Karpas-422 (cell line): ENCODE measurements around the gene PPA2. TPM values are rescaled to one million over a fixed set of nuclear protein-coding genes. Genes with fewer than 3 reads are reported as not detected.

Experiments
- DNase-seq: peaks from one replicate; pipeline ENCODE4 v3.0.0-alpha.2; 2015
- H2AFZ ChIP-seq: fragments of 200-600 bp; sonication (generic); 2 replicates; pipeline ENCODE4 v1.6.1; 2014; ENCODE audit warnings: antibody characterized with exemption, low read length, mixed read lengths
- H3K27ac ChIP-seq: fragments of 200-600 bp; sonication (generic); 2 replicates; pipeline ENCODE4 v1.5.1; 2014; ENCODE audit warnings: mild to moderate bottlenecking, low read length, moderate library complexity
- H3K27me3 ChIP-seq: fragments of 200-600 bp; sonication (generic); 2 replicates; pipeline ENCODE4 v1.6.1; 2014; ENCODE audit warnings: low read length, mixed read lengths
- H3K36me3 ChIP-seq: fragments of 200-600 bp; sonication (generic); 2 replicates; pipeline ENCODE4 v1.6.1; 2014; ENCODE audit warnings: low read length, mixed read lengths; ENCODE audit not compliant: insufficient read depth
- H3K4me1 ChIP-seq: fragments of 200-600 bp; sonication (generic); 2 replicates; pipeline ENCODE4 v1.6.1; 2014; ENCODE audit warnings: mild to moderate bottlenecking, low read length, mixed read lengths
- H3K4me2 ChIP-seq: fragments of 200-600 bp; sonication (generic); 2 replicates; pipeline ENCODE4 v1.6.1; 2014; ENCODE audit warnings: low read length, low read depth, mild to moderate bottlenecking; ENCODE audit not compliant: poor library complexity, severe bottlenecking
- H3K4me3 ChIP-seq: fragments of 200-600 bp; sonication (generic); 2 replicates; pipeline ENCODE4 v1.5.1; 2014; ENCODE audit warnings: mild to moderate bottlenecking, antibody characterized with exemption, low read length, mixed read lengths
- H3K79me2 ChIP-seq: fragments of 200-600 bp; sonication (generic); 2 replicates; pipeline ENCODE4 v1.6.1; 2014; ENCODE audit warnings: mild to moderate bottlenecking, low read length, mixed read lengths
- H3K9ac ChIP-seq: fragments of 200-600 bp; sonication (generic); 2 replicates; pipeline ENCODE4 v1.6.0; 2014; ENCODE audit warnings: low read length
- H3K9me2 ChIP-seq: fragments of 200-600 bp; sonication (generic), shearing (Covaris generic); replicated peaks from 2 replicates; pipeline ENCODE4 v1.6.0; 2014; ENCODE audit warnings: mild to moderate bottlenecking, low read length, moderate library complexity; ENCODE audit not compliant: insufficient read depth
- H3K9me3 ChIP-seq: fragments of 300-700, 200-600 bp; sonication (generic); 2 replicates; pipeline ENCODE4 v1.6.1; 2014; ENCODE audit warnings: low read length, mixed read lengths
- H4K20me1 ChIP-seq: fragments of 200-600 bp; sonication (generic); 2 replicates; pipeline ENCODE4 v1.6.1; 2014; ENCODE audit warnings: mild to moderate bottlenecking, antibody characterized with exemption, low read length, low read depth; ENCODE audit not compliant: insufficient read depth
- total RNA-seq: library from RNA; depleted of rRNA; stranded (reverse); fragments of >200 nt; shearing (Covaris generic); gene quantifications from 2 replicates; pipeline ENCODE4 v1.2.3, GENCODE V29; 2014; ENCODE audit warnings: low replicate concordance

PPA2 gene
- total RNA-seq, 1 experiment from 2014 or later: 176 TPM

DNA sequence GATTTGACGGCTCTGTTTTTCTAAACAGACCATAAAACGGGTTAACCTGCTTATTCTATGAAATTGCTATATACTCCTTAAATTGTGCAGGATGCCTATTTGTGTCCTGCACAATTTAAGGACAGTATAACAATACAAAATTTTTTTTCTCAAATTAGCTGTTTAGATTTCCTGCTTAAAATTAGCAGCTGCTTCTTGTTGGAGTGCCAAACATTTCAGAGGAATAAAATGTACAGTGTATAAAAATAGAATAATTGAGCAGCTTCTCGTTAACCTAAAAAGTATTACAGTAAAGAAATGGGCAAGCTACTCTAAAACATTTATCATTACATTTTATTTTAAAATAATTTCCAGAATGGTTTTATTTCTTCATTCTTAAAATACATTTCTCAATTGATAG, 100.5 kb downstream of the PPA2 start:
- no peak overlapping the region for H3K4me2 ChIP-seq
- no peak overlapping the region for H3K9ac ChIP-seq
- H3K79me2 ChIP-seq: no peaks in the 10 kb centered on the region
- DNase-seq: no peak
- H4K20me1 ChIP-seq: no peaks in the 10 kb centered on the region
- no peak overlapping the region for H2AFZ ChIP-seq
- no peaks in the 10 kb centered on the region for H3K4me1 ChIP-seq
- H3K4me3 ChIP-seq: no peak overlapping the region
- H3K9me2 ChIP-seq: no peaks in the 10 kb centered on the region
- no peaks in the 10 kb centered on the region for H3K9me3 ChIP-seq
- no peak overlapping the region for H3K27ac ChIP-seq
- peaks cover 29% of the 10 kb centered on the region for H3K36me3 ChIP-seq
- H3K27me3 ChIP-seq: no peaks in the 10 kb centered on the region

GRCh38 chr4:105369988-105370387, 103.9 kb downstream of the PPA2 start:
- DNase-seq: no peak
- Histone ChIP-seq H2AFZ (no peak overlapping the region), H3K36me3 (peaks cover 34% of the 10 kb centered on the region), H3K27ac (no peak overlapping the region), H3K27me3 (no peaks in the 10 kb centered on the region), H3K9ac (no peak overlapping the region), H3K79me2 (no peaks in the 10 kb centered on the region), H3K9me2 (no peaks in the 10 kb centered on the region), H3K4me3 (no peak overlapping the region), H3K4me1 (no peaks in the 10 kb centered on the region), H4K20me1 (no peaks in the 10 kb centered on the region), H3K4me2 (no peak overlapping the region), H3K9me3 (no peaks in the 10 kb centered on the region)

GRCh38 chr4:105361053-105361452, 112.8 kb downstream of the PPA2 start:
- H3K27me3 ChIP-seq: no peaks in the 10 kb centered on the region
- H2AFZ ChIP-seq: no peak overlapping the region
- no peak for DNase-seq
- no peaks in the 10 kb centered on the region for H3K4me1 ChIP-seq
- no peak overlapping the region for H3K4me3 ChIP-seq
- H3K79me2 ChIP-seq: no peaks in the 10 kb centered on the region
- no peaks in the 10 kb centered on the region for H3K9me3 ChIP-seq
- no peak overlapping the region for H3K4me2 ChIP-seq
- no peaks in the 10 kb centered on the region for H3K9me2 ChIP-seq
- 0 out of 2 replicates have a peak, but pooled peaks cover 2% of the 10 kb centered on the region for H3K36me3 ChIP-seq
- no peaks in the 10 kb centered on the region for H4K20me1 ChIP-seq
- H3K27ac ChIP-seq: no peak overlapping the region
- H3K9ac ChIP-seq: no peak overlapping the region

DNA sequence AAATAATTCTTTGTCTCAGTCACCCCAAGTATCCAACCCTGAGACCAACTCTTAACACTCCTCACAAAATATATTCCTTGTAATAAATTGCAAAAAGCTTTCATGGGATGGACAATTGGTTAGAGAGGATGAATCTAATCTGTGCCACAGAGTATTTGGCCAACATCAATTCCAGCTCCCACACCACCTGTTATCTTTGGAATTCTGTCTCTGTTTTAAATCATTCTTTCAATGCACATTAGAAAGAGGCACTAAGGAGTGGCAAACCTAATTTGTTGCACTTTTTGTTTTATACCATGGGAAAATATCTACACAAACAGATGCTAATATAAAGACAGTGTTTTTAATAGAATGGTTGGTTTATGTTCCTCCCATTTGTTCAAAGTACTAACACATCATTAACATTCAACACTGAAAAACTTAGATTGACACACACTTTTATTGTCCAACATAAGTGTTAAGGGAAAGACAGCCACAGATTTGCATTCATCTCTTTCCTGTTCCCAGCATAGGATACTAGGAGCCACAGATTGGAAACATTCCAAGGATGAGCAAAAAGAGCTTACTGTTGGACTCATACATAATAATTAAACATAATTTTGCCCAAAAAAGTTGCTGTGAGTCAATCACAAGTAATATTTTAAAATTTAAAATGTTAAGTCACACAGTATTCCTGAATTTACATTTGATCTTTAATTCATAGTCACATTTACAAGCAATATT, 116.4 kb downstream of the PPA2 start:
- Histone ChIP-seq H3K4me2 (no peak overlapping the region), H3K27me3 (no peaks in the 10 kb centered on the region), H3K9me2 (no peaks in the 10 kb centered on the region), H3K4me3 (no peak overlapping the region), H3K4me1 (no peaks in the 10 kb centered on the region), H3K27ac (no peak overlapping the region), H4K20me1 (no peaks in the 10 kb centered on the region), H3K9ac (no peak overlapping the region), H3K36me3 (0 out of 2 replicates have a peak, but pooled peaks cover 2% of the 10 kb centered on the region), H3K79me2 (no peaks in the 10 kb centered on the region), H3K9me3 (no peaks in the 10 kb centered on the region), H2AFZ (no peak overlapping the region)
- DNase-seq: no peak

DNA sequence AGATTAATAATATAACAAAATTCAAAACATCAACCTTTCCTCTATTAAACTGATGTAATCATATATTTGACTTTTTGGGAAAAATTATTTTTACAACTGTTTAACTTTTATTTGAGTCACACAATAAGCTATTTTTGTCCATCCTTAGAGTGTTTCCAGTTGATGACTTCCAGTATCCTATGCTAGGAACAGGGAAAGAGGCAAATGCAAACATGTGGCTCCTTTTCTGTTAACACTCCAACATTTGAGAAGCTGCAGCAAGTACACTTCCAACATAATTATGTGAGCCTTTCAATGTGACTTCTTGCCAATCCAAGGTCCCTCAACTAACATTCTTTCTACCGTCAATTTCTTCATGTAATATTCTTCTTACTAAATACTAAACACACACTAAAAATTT, 117.7 kb downstream of the PPA2 start:
- Histone ChIP-seq H3K79me2 (no peaks in the 10 kb centered on the region), H4K20me1 (no peaks in the 10 kb centered on the region), H3K27ac (no peak overlapping the region), H3K36me3 (0 out of 2 replicates have a peak, but pooled peaks cover 2% of the 10 kb centered on the region), H3K4me1 (no peaks in the 10 kb centered on the region), H2AFZ (no peak overlapping the region), H3K9me2 (no peaks in the 10 kb centered on the region), H3K4me2 (no peak overlapping the region), H3K4me3 (no peak overlapping the region), H3K9me3 (no peaks in the 10 kb centered on the region), H3K27me3 (no peaks in the 10 kb centered on the region), H3K9ac (no peak overlapping the region)
- DNase-seq: no peak

DNA sequence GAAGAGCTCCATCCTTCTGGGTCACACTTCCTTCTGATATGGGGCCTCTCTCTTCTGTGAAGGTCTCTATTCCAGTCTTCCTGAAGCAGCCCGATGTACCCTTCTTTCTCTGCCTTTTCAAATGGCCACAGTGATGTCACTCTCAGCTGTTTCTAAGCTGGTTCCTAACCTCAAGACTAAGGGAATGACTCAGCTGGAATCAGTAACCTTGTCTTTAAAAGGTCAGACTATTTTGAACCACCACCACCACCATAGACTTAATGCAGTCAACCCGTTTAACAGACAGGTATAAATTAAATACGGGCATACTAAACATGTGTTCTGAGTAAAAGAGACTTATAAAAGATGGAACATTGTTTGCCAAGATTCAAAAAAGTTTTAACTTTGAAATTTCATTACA, 121.0 kb downstream of the PPA2 start:
- no peak overlapping the region for H3K9ac ChIP-seq
- H3K27me3 ChIP-seq: no peaks in the 10 kb centered on the region

GRCh38 chr4:105351861-105352260, 122.0 kb downstream of the PPA2 start:
- no peaks in the 10 kb centered on the region for H3K27me3 ChIP-seq
- H3K9me2 ChIP-seq: no peaks in the 10 kb centered on the region
- H3K9me3 ChIP-seq: no peaks in the 10 kb centered on the region
- H3K4me2 ChIP-seq: no peak overlapping the region
- H3K4me3 ChIP-seq: no peak overlapping the region
- H2AFZ ChIP-seq: no peak overlapping the region
- H4K20me1 ChIP-seq: no peaks in the 10 kb centered on the region
- no peak overlapping the region for H3K27ac ChIP-seq
- H3K36me3 ChIP-seq: no peaks in the 10 kb centered on the region
- no peaks in the 10 kb centered on the region for H3K4me1 ChIP-seq
- no peak overlapping the region for H3K9ac ChIP-seq
- DNase-seq: no peak
- no peaks in the 10 kb centered on the region for H3K79me2 ChIP-seq

More for the DNA sequence above, 121.0 kb downstream of the PPA2 start:
- Histone ChIP-seq H3K4me2 (no peak overlapping the region), H3K79me2 (no peaks in the 10 kb centered on the region), H3K4me1 (no peaks in the 10 kb centered on the region), H3K9me3 (no peaks in the 10 kb centered on the region), H3K36me3 (no peaks in the 10 kb centered on the region), H4K20me1 (no peaks in the 10 kb centered on the region), H3K4me3 (no peak overlapping the region), H3K9me2 (no peaks in the 10 kb centered on the region), H3K27ac (no peak overlapping the region), H2AFZ (no peak overlapping the region)
- DNase-seq: no peak

- H3K9me2 ChIP-seq: no peaks in the 10 kb centered on the region
- H3K9ac ChIP-seq: no peak overlapping the region
- H3K27me3 ChIP-seq: no peaks in the 10 kb centered on the region
- H3K4me1 ChIP-seq: no peaks in the 10 kb centered on the region
- no peak overlapping the region for H3K4me3 ChIP-seq
- H3K4me2 ChIP-seq: no peak overlapping the region
- H3K27ac ChIP-seq: no peak overlapping the region
- no peaks in the 10 kb centered on the region for H4K20me1 ChIP-seq
- H2AFZ ChIP-seq: no peak overlapping the region
- H3K79me2 ChIP-seq: no peaks in the 10 kb centered on the region
- H3K9me3 ChIP-seq: no peaks in the 10 kb centered on the region
- DNase-seq: no peak
- no peaks in the 10 kb centered on the region for H3K36me3 ChIP-seq
Measured at GRCh38 chr4:105350859-105351490, 122.9 kb downstream of the PPA2 start.
